Mammary epithelial cell (primary cell): ENCODE data around the gene OR52I1.

Experiments used
- CTCF ChIP-seq, 2 donors: IDR thresholded peaks in 1 of 2; conservative IDR thresholded peaks in 1 of 2; 2 replicates each; pipeline ENCODE4 v1.5.1; 2011 to 2012; ENCODE audit warnings: inconsistent platforms in 2 of 2, low read length in 2 of 2, mild to moderate bottlenecking in 2 of 2, control low read depth in 1 of 2, low read depth in 1 of 2; ENCODE audit not compliant: insufficient read depth in 1 of 2; ENCODE audit errors: extremely low read depth in 1 of 2
- EZH2 ChIP-seq: IDR thresholded peaks from 2 replicates; pipeline ENCODE4 v1.6.1; 2012; ENCODE audit warnings: low read length, inconsistent platforms, borderline replicate concordance

DNA sequence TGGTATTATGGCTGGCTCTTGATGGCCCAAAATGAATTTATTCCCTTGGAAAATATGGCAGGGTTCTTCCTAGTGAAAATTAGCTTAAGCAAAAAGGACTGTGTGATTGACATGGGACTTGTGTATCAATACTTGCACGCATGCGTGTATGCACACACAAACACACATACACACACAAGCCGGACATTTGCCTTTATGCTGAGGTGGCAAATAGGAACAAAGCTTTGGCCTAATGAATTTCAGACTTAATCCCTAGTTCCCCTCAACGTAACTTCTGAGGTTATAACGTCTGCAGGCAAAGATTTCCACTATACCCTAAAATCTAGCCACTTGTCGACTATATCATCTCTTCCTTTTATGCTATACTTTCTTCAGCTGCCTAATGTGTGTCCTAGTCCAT, 15.2 kb upstream of the OR52I1 start:
- no peak for TF ChIP-seq CTCF (conservative IDR thresholded peaks at IDR 0.05 in 1 of 2, IDR thresholded peaks at IDR 0.05 in 1 of 2; ENCODE audit: extremely low read depth in 1 of 2, insufficient read depth in 1 of 2, low read depth in 1 of 2, low read length in 2 of 2)
- no peak for TF ChIP-seq EZH2
